WERI-Rb-1 (cell line): ENCODE measurements around the gene CETP.
"Not testable (repeated sequence)": the region's sequence is repeated elsewhere in the genome, so short reads cannot be mapped to it uniquely, and the experiment has no call there.

Experiments used
- DNase-seq: peaks from one replicate; pipeline ENCODE4 v3.0.0-alpha.2; 2020
- H3K27ac ChIP-seq: fragments of 250-450 bp; sonication (Bioruptor Pico); 2 replicates; pipeline ENCODE4 v1.5.1; 2020; ENCODE audit warnings: mild to moderate bottlenecking, moderate library complexity
- H3K27me3 ChIP-seq: fragments of 250-450 bp; sonication (Bioruptor Pico); 2 replicates; pipeline ENCODE4 v1.5.1; 2021; ENCODE audit warnings: mild to moderate bottlenecking, low read depth, moderate library complexity; ENCODE audit not compliant: insufficient read depth, severe bottlenecking
- H3K36me3 ChIP-seq: fragments of 250-450 bp; sonication (Bioruptor Pico); 2 replicates; pipeline ENCODE4 v1.5.1; 2020; ENCODE audit warnings: mild to moderate bottlenecking, moderate library complexity
- H3K4me3 ChIP-seq: 2 replicates; pipeline ENCODE4 v1.5.1; 2011; ENCODE audit warnings: low read depth, mild to moderate bottlenecking, control low read depth, low read length
- H3K9me3 ChIP-seq: fragments of 250-450 bp; sonication (Bioruptor Pico); 2 replicates; pipeline ENCODE4 v1.5.1; 2021; ENCODE audit warnings: mild to moderate bottlenecking, moderate library complexity; ENCODE audit not compliant: severe bottlenecking
- TF ChIP-seq, protein P1 (sequence below): IDR thresholded peaks from 2 replicates; pipeline ENCODE4 v1.5.1; 2011; ENCODE audit warnings: low read depth, mild to moderate bottlenecking, control low read depth, inconsistent platforms, low read length

Gene CETP

DNA sequence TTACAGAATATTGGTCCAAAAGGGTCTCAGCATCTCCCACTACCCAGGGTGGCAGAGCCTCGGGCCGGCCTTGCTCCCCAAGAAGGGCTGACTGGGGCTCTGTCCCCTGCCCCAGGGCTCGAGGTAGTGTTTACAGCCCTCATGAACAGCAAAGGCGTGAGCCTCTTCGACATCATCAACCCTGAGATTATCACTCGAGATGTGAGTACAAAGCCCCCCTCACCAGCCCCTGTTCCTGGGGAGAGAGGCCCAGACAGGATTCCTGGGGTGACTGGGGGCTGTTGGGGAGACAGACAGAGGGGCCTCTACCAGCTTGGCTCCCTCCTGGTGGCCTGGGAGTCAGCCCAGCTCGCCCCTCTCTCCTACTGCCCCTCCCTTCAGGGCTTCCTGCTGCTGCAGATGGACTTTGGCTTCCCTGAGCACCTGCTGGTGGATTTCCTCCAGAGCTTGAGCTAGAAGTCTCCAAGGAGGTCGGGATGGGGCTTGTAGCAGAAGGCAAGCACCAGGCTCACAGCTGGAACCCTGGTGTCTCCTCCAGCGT, 21.5 kb downstream of the CETP start:
- DNase-seq: peak; percentile 50
- H3K4me3 ChIP-seq: no peak overlapping the region
- no peaks in the 10 kb centered on the region for H3K9me3 ChIP-seq
- no peaks in the 10 kb centered on the region for H3K36me3 ChIP-seq
- no peak overlapping the region for H3K27ac ChIP-seq
- no peaks in the 10 kb centered on the region for H3K27me3 ChIP-seq
- TF ChIP-seq, protein P1, sequence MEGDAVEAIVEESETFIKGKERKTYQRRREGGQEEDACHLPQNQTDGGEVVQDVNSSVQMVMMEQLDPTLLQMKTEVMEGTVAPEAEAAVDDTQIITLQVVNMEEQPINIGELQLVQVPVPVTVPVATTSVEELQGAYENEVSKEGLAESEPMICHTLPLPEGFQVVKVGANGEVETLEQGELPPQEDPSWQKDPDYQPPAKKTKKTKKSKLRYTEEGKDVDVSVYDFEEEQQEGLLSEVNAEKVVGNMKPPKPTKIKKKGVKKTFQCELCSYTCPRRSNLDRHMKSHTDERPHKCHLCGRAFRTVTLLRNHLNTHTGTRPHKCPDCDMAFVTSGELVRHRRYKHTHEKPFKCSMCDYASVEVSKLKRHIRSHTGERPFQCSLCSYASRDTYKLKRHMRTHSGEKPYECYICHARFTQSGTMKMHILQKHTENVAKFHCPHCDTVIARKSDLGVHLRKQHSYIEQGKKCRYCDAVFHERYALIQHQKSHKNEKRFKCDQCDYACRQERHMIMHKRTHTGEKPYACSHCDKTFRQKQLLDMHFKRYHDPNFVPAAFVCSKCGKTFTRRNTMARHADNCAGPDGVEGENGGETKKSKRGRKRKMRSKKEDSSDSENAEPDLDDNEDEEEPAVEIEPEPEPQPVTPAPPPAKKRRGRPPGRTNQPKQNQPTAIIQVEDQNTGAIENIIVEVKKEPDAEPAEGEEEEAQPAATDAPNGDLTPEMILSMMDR: no peak

DNA sequence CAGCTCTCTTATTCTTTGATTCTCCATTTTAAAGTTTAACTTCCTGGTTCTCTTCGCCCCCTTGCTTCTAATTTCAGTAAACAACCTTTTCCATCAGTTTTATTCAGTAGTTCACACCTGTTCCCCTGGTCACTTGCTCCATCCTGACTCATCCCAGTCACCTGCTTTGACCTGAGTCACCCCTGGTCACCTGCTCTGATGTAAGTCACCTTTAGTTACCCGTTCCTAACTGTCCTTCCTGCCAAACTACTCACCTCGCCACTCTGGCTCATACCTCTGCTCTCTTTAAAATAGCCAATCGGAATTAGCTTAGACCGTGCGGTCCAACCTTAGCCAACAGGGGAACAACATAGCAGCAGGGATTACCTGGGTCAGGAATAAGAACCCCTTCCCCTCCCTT, 22.9 kb downstream of the CETP start:
- no peak for DNase-seq
- Histone ChIP-seq H3K4me3 (no peak overlapping the region), H3K27ac (no peak overlapping the region), H3K27me3 (no peaks in the 10 kb centered on the region), H3K9me3 (no peaks in the 10 kb centered on the region), H3K36me3 (no peaks in the 10 kb centered on the region)
- TF ChIP-seq, protein P1: no peak

DNA sequence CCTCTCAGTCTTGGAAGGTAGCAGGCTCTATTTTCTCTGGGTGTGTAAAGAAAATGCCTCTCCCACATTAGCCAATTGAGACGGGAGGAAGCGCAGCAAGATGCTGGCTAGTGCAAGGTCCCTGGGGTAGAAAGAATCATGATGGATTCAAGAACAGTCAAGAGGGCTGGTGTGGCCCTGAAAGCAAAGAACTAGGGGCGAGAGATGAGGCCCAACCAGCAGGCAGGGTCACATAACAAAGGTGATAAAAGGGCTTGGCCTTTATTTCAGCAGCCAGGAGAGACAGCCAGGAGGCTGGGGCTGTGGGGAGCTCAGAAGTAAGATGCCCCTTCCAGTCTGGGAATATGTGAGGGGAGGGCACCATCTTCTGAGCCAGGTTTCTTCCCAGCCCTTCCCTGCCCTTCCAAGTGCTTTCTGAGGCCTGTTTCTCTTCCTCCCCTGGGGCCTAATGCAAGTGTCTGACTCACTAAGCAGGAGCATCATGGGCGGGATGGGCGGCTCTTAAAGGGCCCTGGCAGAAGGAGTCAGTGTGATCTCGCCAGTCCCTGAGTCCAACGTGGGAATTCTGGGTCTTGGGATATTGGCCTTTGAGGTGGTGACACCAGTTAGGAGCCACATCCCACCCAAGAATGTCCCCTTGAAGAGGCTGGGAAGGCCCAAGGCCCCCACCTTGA, 23.7 kb downstream of the CETP start:
- TF ChIP-seq, protein P1: no peak
- no peaks in the 10 kb centered on the region for H3K9me3 ChIP-seq
- H3K27me3 ChIP-seq: no peaks in the 10 kb centered on the region
- no peaks in the 10 kb centered on the region for H3K36me3 ChIP-seq
- no peak for DNase-seq
- no peak overlapping the region for H3K27ac ChIP-seq
- H3K4me3 ChIP-seq: no peak overlapping the region

DNA sequence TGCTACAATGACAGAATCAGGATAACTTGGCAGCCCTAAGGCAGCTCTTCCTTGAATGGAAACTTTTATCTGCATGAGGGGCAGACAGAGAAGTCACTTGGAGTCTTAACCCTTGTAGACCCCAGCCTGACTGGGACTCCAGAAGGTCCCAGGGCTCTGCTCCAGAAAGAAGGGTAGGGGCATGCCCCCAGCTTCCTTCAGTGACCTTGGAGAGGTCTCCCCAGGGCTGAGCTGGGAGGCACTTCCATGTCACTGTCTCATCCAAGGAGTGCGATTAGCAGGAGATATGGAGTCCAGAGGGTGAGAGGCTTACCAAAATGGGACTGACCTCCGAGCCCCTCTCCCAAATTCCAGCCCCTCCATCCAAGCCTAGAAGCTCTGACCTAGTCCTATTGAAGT, 24.2 kb downstream of the CETP start:
- no peak overlapping the region for H3K27ac ChIP-seq
- no peak overlapping the region for H3K4me3 ChIP-seq
- no peak for DNase-seq
- no peaks in the 10 kb centered on the region for H3K27me3 ChIP-seq
- TF ChIP-seq, protein P1: no peak
- no peaks in the 10 kb centered on the region for H3K36me3 ChIP-seq
- no peaks in the 10 kb centered on the region for H3K9me3 ChIP-seq

DNA sequence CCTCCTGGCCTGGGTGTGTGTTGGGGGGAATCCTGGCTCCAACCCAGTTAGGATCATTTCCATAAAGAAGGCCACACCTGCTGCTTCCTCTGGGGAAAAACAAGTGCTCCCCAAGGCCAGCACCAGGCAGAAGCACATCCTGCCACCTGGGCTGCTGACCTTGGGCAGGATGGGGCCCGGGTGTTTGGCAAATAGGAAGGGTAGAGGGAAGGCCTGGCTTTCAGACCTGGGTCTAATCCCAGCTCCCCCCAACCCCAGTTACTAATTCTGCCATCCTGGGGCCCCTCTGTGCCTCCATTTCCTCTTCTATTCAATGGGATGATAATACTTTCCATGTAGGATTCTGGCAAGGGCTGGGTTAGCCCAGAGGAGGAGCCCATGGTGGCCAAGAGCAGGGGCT, 24.6 kb downstream of the CETP start:
- DNase-seq: no peak
- TF ChIP-seq, protein P1: no peak
- no peak overlapping the region for H3K27ac ChIP-seq
- no peaks in the 10 kb centered on the region for H3K9me3 ChIP-seq
- H3K36me3 ChIP-seq: no peaks in the 10 kb centered on the region
- H3K4me3 ChIP-seq: no peak overlapping the region
- H3K27me3 ChIP-seq: no peaks in the 10 kb centered on the region

DNA sequence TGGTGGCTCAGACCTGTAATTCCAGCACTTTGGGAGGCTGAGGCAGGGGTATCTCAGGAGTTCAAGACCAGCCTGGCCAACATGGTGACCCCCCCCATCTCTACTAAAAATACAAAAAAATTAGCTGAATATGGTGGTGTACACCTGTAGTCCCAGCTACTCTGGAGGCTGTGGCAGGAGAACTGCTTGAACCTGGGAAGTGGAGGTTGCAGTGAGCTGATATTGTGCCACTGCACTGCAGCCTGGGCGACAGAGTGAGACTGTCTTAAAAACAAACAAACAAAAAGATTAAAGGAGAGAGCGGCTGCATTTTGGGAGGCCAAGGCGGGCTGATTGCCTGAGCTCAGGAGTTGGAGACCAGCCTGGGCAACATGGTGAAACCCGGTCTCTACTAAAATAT, 25.2 kb downstream of the CETP start:
- not testable (repeated sequence) for H3K4me3 ChIP-seq, H3K9me3 ChIP-seq, H3K27ac ChIP-seq, H3K36me3 ChIP-seq, H3K27me3 ChIP-seq, DNase-seq
